Adrenal gland (tissue), 19 donors: ENCODE data around the gene CELSR2. TPM values are rescaled to one million over a fixed set of nuclear protein-coding genes. Genes with fewer than 3 reads are reported as not detected.

ENCODE experiments used
- DNase-seq, 7 donors: peaks; one replicate each; pipeline ENCODE4 v3.0.0-alpha.2; 2019 to 2020
- H3K27ac ChIP-seq, 5 donors: fragments of 200-600 bp; sonication (generic) in 4 of 5; 1 replicate in 3 of 5; 2 replicates in 2 of 5; pipeline versions ENCODE4 v1.5.1 to v1.8.0; 2016 to 2020; ENCODE audit warnings: mild to moderate bottlenecking in 1 of 5
- H3K27me3 ChIP-seq: fragments of 200-600 bp; 2 replicates; pipeline ENCODE4 v1.8.0; 2021
- H3K36me3 ChIP-seq, 2 donors: fragments of 200-600 bp; replicated peaks in 1 of 2; 1 replicate in 1 of 2; 2 replicates in 1 of 2; pipeline versions ENCODE4 v1.5.1 to v1.8.0; 2018 to 2022
- H3K4me1 ChIP-seq, 2 donors: fragments of 200-600 bp; replicated peaks in 1 of 2; 1 replicate in 1 of 2; 2 replicates in 1 of 2; pipeline versions ENCODE4 v1.5.1 to v1.8.0; 2018 to 2021
- H3K4me3 ChIP-seq, 4 donors: fragments of 200-600 bp; sonication (generic) in 3 of 4; one replicate each; pipeline ENCODE4 v1.5.1; 2016 to 2018
- H3K9me3 ChIP-seq, 3 donors: fragments of 200-600 bp; sonication (generic) in 1 of 3; replicated peaks in 1 of 3; 1 replicate in 2 of 3; 2 replicates in 1 of 3; pipeline versions ENCODE4 v1.5.1 to v1.8.0; 2016 to 2021
- CTCF ChIP-seq, 6 experiments: fragments of 450-650 bp in 4 of 6; fragments of 200-600 bp in 2 of 6; sonication (generic) in 1 of 6; IDR thresholded peaks; 1 replicate in 5 of 6; 2 replicates in 1 of 6; pipeline versions ENCODE4 v1.5.1 to v1.8.0; 2016 to 2021; ENCODE audit warnings: antibody characterized with exemption in 6 of 6, mild to moderate bottlenecking in 2 of 6, moderate library complexity in 1 of 6
- POLR2A ChIP-seq, 2 donors: fragments of 450-650 bp; IDR thresholded peaks; one replicate each; pipeline ENCODE4 v1.6.1; 2017; ENCODE audit warnings: antibody characterized with exemption in 2 of 2, mild to moderate bottlenecking in 2 of 2, moderate library complexity in 1 of 2
- WGBS, 4 donors: extraction: QIAGEN DNeasy Blood & Tissue Kit in 2 of 4; methylation state at CpG; one replicate each; pipeline versions ENCODE4 v1.1.5 to v1.1.7; 2013 to 2017; 5-methylcytosine and 5-hydroxymethylcytosine counted together
- intact Hi-C, 2 donors: fragments of 100-400 bp; cut with DNase I; formaldehyde crosslinking; loops; one replicate each; pipeline versions ENCODE4 v1.14.1 to v1.15.0; 2022 to 2023
- long read RNA-seq, 10 donors: library from polyadenylated mRNA in 3 of 10; unstranded in 2 of 10; stranded (forward) in 1 of 10; transcript quantifications; one replicate each; pipeline ENCODE4 v2.0.0 and lab custom pipeline, GENCODE V29; 2021 to 2026
- polyA plus RNA-seq, 3 donors: library from polyadenylated mRNA; stranded (reverse); fragments of 200-250 nt in 2 of 3; fragments of 350-450 nt in 1 of 3; fragmentation: Illumina TruSeq in 1 of 3; extraction: RNeasy Lipid Tissue Mini Kit (QIAGEN cat#74804) in 1 of 3; gene quantifications; one replicate each; pipeline ENCODE4 v1.2.3, GENCODE V29; 2013 to 2014
- total RNA-seq, 9 donors: library from RNA; depleted of rRNA in 4 of 9; stranded (reverse); fragments of >200 nt in 4 of 9; fragments of 120-200 nt in 1 of 9; fragmentation: NEBNext Ultra II Directional in 1 of 9; extraction: Animal tissue kit (Norgen Biotek cat#: 25700) in 1 of 9; gene quantifications; one replicate each; pipeline versions ENCODE4 v1.1.0 to v1.2.4, GENCODE V29; 2013 to 2023
- donor health status: healthy with polysubstance abuse.
- donor health status: Bipolar disorder and iron deficiency.
- donor health status: DM: yes; HTN: yes; CAD: no.
- donor health status: DM: no; HTN: no; CAD: no.
- donor health status: DM: no; HTN: no; CAD: no.
- donor health status: DM: yes; HTN: yes; CAD: no.

Gene CELSR2
- total RNA-seq (1 to 10 TPM in 8 of 9 donors, under 1 TPM in 1; 0.89 to 9.1 (median 5.1) TPM), polyA plus RNA-seq (1 to 10 TPM; 1.7 to 6.3 (median 1.8) TPM)
- long read RNA-seq, donor 1, result 0 reads
- long read RNA-seq, donor 2, result 0 reads
- long read RNA-seq, donor 3, result 0 reads
- long read RNA-seq, donor 4, partial matches to known transcripts, result 0 of 3 reads
- long read RNA-seq, donor 4, other reads (novel, unspliced or antisense), result 3 of 3 reads
- long read RNA-seq, donor 5, partial matches to known transcripts, result 6 of 8 reads
- long read RNA-seq, donor 5, other reads (novel, unspliced or antisense), result 2 of 8 reads
- long read RNA-seq, donor 6, partial matches to known transcripts, result 1 of 3 reads
- long read RNA-seq, donor 6, other reads (novel, unspliced or antisense), result 2 of 3 reads
- long read RNA-seq, donor 7, result 0 reads
- long read RNA-seq, donor 8, result 0 reads
- long read RNA-seq, donor 9, result 0 reads
- long read RNA-seq, donor 10, result 0 reads

DNA sequence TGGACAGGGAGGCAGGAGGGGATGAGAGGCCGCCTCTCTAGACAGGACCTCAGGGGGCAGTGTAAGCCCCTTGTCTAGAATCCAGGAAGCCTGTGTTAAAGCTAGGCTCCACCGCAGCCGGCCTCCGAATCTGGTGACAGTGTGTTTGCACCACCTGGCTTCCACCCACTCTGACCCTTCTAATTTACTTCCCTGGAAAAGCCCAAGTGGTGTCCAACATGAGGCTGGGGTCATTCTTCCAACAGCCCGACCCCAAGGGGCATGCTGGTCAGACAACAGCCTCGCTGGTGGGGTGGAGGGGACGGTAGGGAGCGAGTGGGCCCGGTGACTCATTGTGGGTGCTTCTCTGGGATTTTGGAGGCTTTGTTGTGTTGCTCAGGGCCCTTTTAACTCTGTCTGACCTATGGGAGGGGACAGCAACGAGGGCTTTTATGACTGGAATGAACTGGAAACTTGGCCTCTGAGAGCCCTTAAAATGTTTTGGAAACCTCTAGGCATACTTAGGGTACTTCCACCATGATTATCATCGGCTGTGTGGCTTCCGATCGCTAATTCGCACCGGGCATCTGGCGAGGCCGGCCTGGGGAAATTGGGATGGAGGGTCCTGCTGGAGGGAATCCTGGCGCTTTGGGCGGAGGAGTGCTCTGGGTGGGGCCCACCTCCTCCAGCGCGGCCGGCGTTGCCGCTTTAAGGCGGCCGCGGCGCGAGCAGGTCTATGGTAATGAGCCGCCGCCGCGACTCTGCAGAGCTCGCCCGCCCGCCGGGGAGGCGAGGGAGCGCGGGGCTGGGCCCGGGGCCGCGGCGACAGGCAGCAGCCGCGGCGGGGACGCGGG, at the start of gene CELSR2:
Gene CELSR2 (plus strand): TSS at position 743 of the 833 bp plus-strand sequence. CDS start 541 bp downstream, outside the sequence.
- Histone ChIP-seq H3K4me1 (peaks cover 0 to 6% of the 10 kb centered on the region in 2 donors), H3K36me3 (no peaks in the 10 kb centered on the region), H3K27me3 (no peaks in the 10 kb centered on the region), H3K9me3 (no peaks in the 10 kb centered on the region), H3K27ac (no peak within 1 kb of the TSS), H3K4me3 (peak within 1 kb of the TSS in 1 of 4 donors; percentile 88)
- peak; percentile 13 to 66 (median 62) for DNase-seq
- TF ChIP-seq POLR2A (IDR thresholded peaks at IDR 0.05) (no peak), CTCF (IDR thresholded peaks at IDR 0.05) (no peak)
- 12 to 68% (median 14%) methylated on average over 8 to 49 of the region's 49 CpGs for WGBS, 4 donors
- intact Hi-C loops, result no loop called here

GRCh38 chr1:109199710-109200109, 49.6 kb upstream of the CELSR2 start:
- H3K27ac ChIP-seq, result no peak overlapping the region
- 67 to 74% (median 74%) methylated on average over 7 to 10 of the region's 10 CpGs for WGBS, 4 donors

GRCh38 chr1:109201123-109201703, 48.1 kb upstream of the CELSR2 start:
- H3K27ac ChIP-seq, result no peak overlapping the region
- intact Hi-C loops, result no loop called here
- H3K27me3 ChIP-seq, result no peaks in the 10 kb centered on the region
- H3K36me3 ChIP-seq, result no peaks in the 10 kb centered on the region
- no peaks in the 10 kb centered on the region for H3K9me3 ChIP-seq
- TF ChIP-seq POLR2A (IDR thresholded peaks at IDR 0.05) (no peak), CTCF (IDR thresholded peaks at IDR 0.05) (peak; percentile 39 to 55 (median 50))
- no peak overlapping the region for H3K4me3 ChIP-seq
- H3K4me1 ChIP-seq, result peaks cover 10 to 12% of the 10 kb centered on the region in 2 donors
- DNase-seq, result peak; percentile 53 to 80 (median 73)
- WGBS, 4 donors, result 64 to 75% (median 70%) methylated on average over 2 of the region's 2 CpGs

More at GRCh38 chr1:109199710-109200109, 49.6 kb upstream of the CELSR2 start:
- H3K9me3 ChIP-seq, result no peaks in the 10 kb centered on the region
- TF ChIP-seq CTCF (IDR thresholded peaks at IDR 0.05), result no peak
- no peak for TF ChIP-seq POLR2A (IDR thresholded peaks at IDR 0.05)
- DNase-seq, result peak in 1 of 7 donors; percentile 45
- H3K4me1 ChIP-seq, result peaks cover 10 to 12% of the 10 kb centered on the region in 2 donors
- H3K4me3 ChIP-seq, result no peak overlapping the region
- H3K36me3 ChIP-seq, result no peaks in the 10 kb centered on the region
- intact Hi-C loops, result no loop called here
- H3K27me3 ChIP-seq, result no peaks in the 10 kb centered on the region

DNA sequence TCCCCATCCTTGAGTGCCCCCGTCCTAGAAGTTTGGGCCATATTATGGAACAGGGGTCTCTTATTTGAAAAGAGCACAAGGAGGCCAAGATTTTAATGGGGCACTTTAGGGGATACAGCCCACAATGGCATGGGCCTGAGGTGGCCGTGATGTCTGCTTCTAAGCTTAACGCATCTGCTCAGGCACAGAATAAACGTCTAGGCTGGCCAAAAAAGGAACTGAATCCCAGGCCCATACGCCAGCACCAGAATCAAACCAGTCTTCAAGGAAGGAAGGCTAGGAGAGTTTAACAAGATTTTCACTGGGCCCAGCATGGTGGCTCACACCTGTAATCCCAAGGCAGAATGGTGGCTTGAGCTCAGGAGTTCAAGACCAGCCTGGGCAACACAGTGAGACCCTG, 44.9 kb upstream of the CELSR2 start:
- intact Hi-C loops, result no loop called here
- 73 to 81% (median 75%) methylated on average over 5 of the region's 5 CpGs for WGBS, 4 donors
- DNase-seq, result peak in 1 of 7 donors; percentile 15
- H3K4me3 ChIP-seq, result no peak overlapping the region
- no peaks in the 10 kb centered on the region for H3K4me1 ChIP-seq
- H3K27me3 ChIP-seq, result no peaks in the 10 kb centered on the region
- TF ChIP-seq POLR2A (IDR thresholded peaks at IDR 0.05) (no peak), CTCF (IDR thresholded peaks at IDR 0.05) (no peak)
- H3K27ac ChIP-seq, result no peak overlapping the region
- no peaks in the 10 kb centered on the region for H3K9me3 ChIP-seq
- H3K36me3 ChIP-seq, result no peaks in the 10 kb centered on the region
